SK-N-SH (cell line): Measurements from ENCODE around the gene CEP70. TPM values are rescaled to one million over a fixed set of nuclear protein-coding genes. Genes with fewer than 3 reads are reported as not detected.

ENCODE experiments used
- CTCF ChIA-PET: fragments of 300-600, 350-600 bp; formaldehyde crosslinking; extraction: SDS; loops from one replicate; lab custom pipeline; 2021; lab: Yijun Ruan, JAX
- POLR2A ChIA-PET: fragments of 350-600 bp; sonication (Branson Sonifier 250); formaldehyde crosslinking; extraction: SDS; loops from one replicate; lab custom pipeline; 2020; ENCODE audit warnings: antibody characterized with exemption, inconsistent platforms; lab: Yijun Ruan, JAX
- DNase-seq: peaks from one replicate; pipeline ENCODE4 v3.0.0; 2012
- H2AFZ ChIP-seq: fragments of 200-600 bp; sonication (generic); 2 replicates; pipeline ENCODE4 v1.8.1; 2016; ENCODE audit warnings: antibody characterized with exemption, mild to moderate bottlenecking, low read depth
- H3F3A ChIP-seq: fragments of 200-600 bp; sonication (generic); replicated peaks from 2 replicates; pipeline ENCODE3; 2016; ENCODE audit warnings: antibody characterized with exemption, mild to moderate bottlenecking; ENCODE audit not compliant: insufficient read depth
- H3K27ac ChIP-seq, 2 experiments: fragments of 200-500 bp in 1 of 2; fragments of 200-600 bp in 1 of 2; sonication (Bioruptor generic) in 1 of 2; sonication (generic), shearing (Covaris generic) in 1 of 2; 2 replicates each; pipeline versions ENCODE4 v1.5.1 to v1.6.1; 2014 to 2016; ENCODE audit warnings: low read depth in 2 of 2, inconsistent platforms in 1 of 2, low read length in 1 of 2, mild to moderate bottlenecking in 1 of 2, mixed read lengths in 1 of 2
- H3K27me3 ChIP-seq: fragments of 200-600 bp; sonication (generic), shearing (Covaris generic); 2 replicates; pipeline ENCODE4 v1.6.1; 2016; ENCODE audit warnings: mixed run types; ENCODE audit not compliant: insufficient read depth
- H3K36me3 ChIP-seq, 2 experiments: fragments of 200-500 bp in 1 of 2; fragments of 200-600 bp in 1 of 2; sonication (Bioruptor generic) in 1 of 2; sonication (generic) in 1 of 2; replicated peaks in 1 of 2; 2 replicates each; pipeline versions ENCODE3 to v1.5.1; 2014 to 2016; ENCODE audit warnings: low read length in 1 of 2, mild to moderate bottlenecking in 1 of 2; ENCODE audit not compliant: insufficient read depth in 2 of 2, control insufficient read depth in 1 of 2
- H3K4me1 ChIP-seq, 2 experiments: fragments of 200-500 bp in 1 of 2; fragments of 200-600 bp in 1 of 2; sonication (Bioruptor generic) in 1 of 2; sonication (generic), shearing (Covaris generic) in 1 of 2; 2 replicates each; pipeline versions ENCODE4 v1.5.1 to v1.6.1; 2014 to 2016; ENCODE audit warnings: low read depth in 1 of 2, low read length in 1 of 2, mixed run types in 1 of 2; ENCODE audit not compliant: insufficient read depth in 2 of 2, control insufficient read depth in 1 of 2
- H3K4me2 ChIP-seq: fragments of 200-600 bp; sonication (generic), shearing (Covaris generic); 2 replicates; pipeline ENCODE4 v1.6.1; 2017; ENCODE audit warnings: mixed run types
- H3K4me3 ChIP-seq, 2 experiments: fragments of 200-500 bp in 1 of 2; fragments of 200-600 bp in 1 of 2; sonication (Bioruptor generic) in 1 of 2; sonication (generic), shearing (Covaris generic) in 1 of 2; 2 replicates each; pipeline versions ENCODE4 v1.5.1 to v1.8.1; 2014 to 2016; ENCODE audit warnings: low read depth in 2 of 2, inconsistent platforms in 1 of 2, low read length in 1 of 2, mild to moderate bottlenecking in 1 of 2, mixed read lengths in 1 of 2, moderate library complexity in 1 of 2
- H3K79me2 ChIP-seq: fragments of 200-600 bp; sonication (generic); 2 replicates; pipeline ENCODE4 v1.8.1; 2017; ENCODE audit warnings: mild to moderate bottlenecking; ENCODE audit not compliant: insufficient read depth
- H3K9ac ChIP-seq: fragments of 200-600 bp; sonication (generic); 2 replicates; pipeline ENCODE4 v1.6.1; 2017; ENCODE audit warnings: mixed run types
- H3K9me2 ChIP-seq: fragments of 200-600 bp; sonication (generic); 2 replicates; pipeline ENCODE4 v1.6.1; 2017; ENCODE audit warnings: mixed run types
- H3K9me3 ChIP-seq: fragments of 200-600 bp; sonication (generic); 2 replicates; pipeline ENCODE4 v1.6.1; 2017; ENCODE audit warnings: mixed run types, mild to moderate bottlenecking, moderate library complexity
- H4K20me1 ChIP-seq: fragments of 200-600 bp; sonication (generic); 2 replicates; pipeline ENCODE4 v1.6.1; 2017; ENCODE audit warnings: mild to moderate bottlenecking, mixed run types; ENCODE audit not compliant: insufficient read depth
- CTCF ChIP-seq: fragments of 200-600 bp; sonication (generic); IDR thresholded peaks from 2 replicates; pipeline ENCODE4 v1.6.1; 2017; ENCODE audit warnings: antibody characterized with exemption, mild to moderate bottlenecking, moderate library complexity
- FOSL2 ChIP-seq: IDR thresholded peaks from 2 replicates; pipeline ENCODE4 v1.4.0; 2012; ENCODE audit warnings: low read depth, mild to moderate bottlenecking, moderate library complexity, borderline replicate concordance
- FOXM1 ChIP-seq: IDR thresholded peaks from 2 replicates; pipeline ENCODE4 v1.4.0; 2012; ENCODE audit warnings: low read depth, mild to moderate bottlenecking
- GABPA ChIP-seq: IDR thresholded peaks from 2 replicates; pipeline ENCODE4 v1.4.0; 2012; ENCODE audit warnings: low read depth, mild to moderate bottlenecking
- MXI1 ChIP-seq: IDR thresholded peaks from 2 replicates; pipeline ENCODE4 v1.6.1; 2012; ENCODE audit warnings: mild to moderate bottlenecking, low read depth, low read length, improper control_type of control experiment
- NFIC ChIP-seq: IDR thresholded peaks from 2 replicates; pipeline ENCODE4 v1.4.0; 2012; ENCODE audit warnings: borderline replicate concordance
- RAD21 ChIP-seq: IDR thresholded peaks from 2 replicates; pipeline ENCODE4 v1.6.1; 2012; ENCODE audit warnings: mild to moderate bottlenecking, low read length
- SMC3 ChIP-seq: IDR thresholded peaks from 2 replicates; pipeline ENCODE4 v1.6.1; 2012; ENCODE audit warnings: low read depth, low read length, improper control_type of control experiment
- TEAD4 ChIP-seq: IDR thresholded peaks from 2 replicates; pipeline ENCODE4 v1.4.0; 2012; ENCODE audit warnings: mild to moderate bottlenecking, borderline replicate concordance; ENCODE audit not compliant: insufficient read depth
- YY1 ChIP-seq: IDR thresholded peaks from 2 replicates; pipeline ENCODE4 v1.4.0; 2012; ENCODE audit warnings: low read depth, mild to moderate bottlenecking
- WGBS: methylation state at CpG from one replicate; pipeline ENCODE4 v1.1.6; 2017; ENCODE audit warnings: low lambda C conversion rate; 5-methylcytosine and 5-hydroxymethylcytosine counted together
- polyA plus RNA-seq, 3 experiments: library from polyadenylated mRNA; depleted of rRNA; stranded (reverse); fragments of >200 nt; gene quantifications; 2 replicates each; pipeline ENCODE4 v1.2.3, GENCODE V29; 2012
- TF ChIP-seq, protein P1 (sequence below): IDR thresholded peaks from 2 replicates; pipeline ENCODE4 v1.4.0; 2012; ENCODE audit warnings: low read depth, borderline replicate concordance
- TF ChIP-seq, protein P2 (sequence below): IDR thresholded peaks from 2 replicates; pipeline ENCODE4; 2012
- TF ChIP-seq, protein P3 (sequence below): IDR thresholded peaks from 2 replicates; pipeline ENCODE4 v1.6.1; 2012; ENCODE audit warnings: mild to moderate bottlenecking, low read depth, low read length, moderate library complexity

CEP70 gene
- polyA plus RNA-seq, 1 of the 3 experiments (the other 2 are of a cell fraction): 3.7 TPM

DNA sequence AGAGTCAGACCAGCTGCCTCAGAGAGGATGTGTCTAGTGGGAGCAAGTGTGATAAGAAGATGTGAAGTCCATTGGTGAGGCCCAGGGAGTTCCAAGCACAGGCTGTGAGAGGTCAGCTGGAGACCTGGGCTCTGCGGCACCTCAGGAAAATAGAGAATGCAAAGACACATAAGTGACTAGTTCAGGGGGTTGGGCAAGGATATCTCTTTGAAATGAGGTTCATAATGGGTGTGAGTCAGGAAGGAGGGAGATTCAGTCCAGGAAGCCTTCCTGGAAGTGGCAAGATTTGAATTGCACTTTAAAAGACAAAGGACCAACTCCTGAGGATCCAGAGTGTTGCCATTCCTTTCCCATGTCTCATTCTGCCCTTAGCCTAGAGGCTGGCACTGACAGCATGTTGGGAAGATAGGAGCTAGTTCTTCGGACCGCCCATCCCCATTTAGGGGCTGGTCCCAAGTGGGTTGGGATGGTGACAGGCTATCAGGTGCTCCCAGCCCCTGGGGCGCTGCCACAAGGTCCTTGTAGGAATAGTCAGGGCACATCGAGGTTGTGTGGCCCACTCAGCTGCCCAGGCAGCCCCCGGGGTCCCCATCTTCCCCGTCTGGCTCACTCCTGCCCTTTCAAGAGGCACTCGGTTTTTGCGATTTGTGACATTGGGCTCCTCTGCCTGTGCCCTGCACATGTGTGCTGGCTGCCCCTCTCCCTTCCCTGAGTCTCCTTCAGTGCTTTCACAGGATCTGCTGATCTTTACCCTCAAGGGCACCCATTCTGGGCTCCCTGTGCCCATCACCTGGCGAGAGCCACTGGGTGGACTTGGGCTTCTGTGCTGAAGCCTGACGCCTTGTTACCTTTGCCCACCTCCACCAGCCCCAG, 136.0 kb downstream of the CEP70 start:
- no peak overlapping the region for H3K27ac ChIP-seq
- no peak for TF ChIP-seq RAD21
- no peak for TF ChIP-seq MXI1
- TF ChIP-seq, protein P1, sequence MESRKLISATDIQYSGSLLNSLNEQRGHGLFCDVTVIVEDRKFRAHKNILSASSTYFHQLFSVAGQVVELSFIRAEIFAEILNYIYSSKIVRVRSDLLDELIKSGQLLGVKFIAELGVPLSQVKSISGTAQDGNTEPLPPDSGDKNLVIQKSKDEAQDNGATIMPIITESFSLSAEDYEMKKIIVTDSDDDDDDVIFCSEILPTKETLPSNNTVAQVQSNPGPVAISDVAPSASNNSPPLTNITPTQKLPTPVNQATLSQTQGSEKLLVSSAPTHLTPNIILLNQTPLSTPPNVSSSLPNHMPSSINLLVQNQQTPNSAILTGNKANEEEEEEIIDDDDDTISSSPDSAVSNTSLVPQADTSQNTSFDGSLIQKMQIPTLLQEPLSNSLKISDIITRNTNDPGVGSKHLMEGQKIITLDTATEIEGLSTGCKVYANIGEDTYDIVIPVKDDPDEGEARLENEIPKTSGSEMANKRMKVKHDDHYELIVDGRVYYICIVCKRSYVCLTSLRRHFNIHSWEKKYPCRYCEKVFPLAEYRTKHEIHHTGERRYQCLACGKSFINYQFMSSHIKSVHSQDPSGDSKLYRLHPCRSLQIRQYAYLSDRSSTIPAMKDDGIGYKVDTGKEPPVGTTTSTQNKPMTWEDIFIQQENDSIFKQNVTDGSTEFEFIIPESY: no peak
- no peak for TF ChIP-seq CTCF
- TF ChIP-seq TEAD4: no peak
- no peak for TF ChIP-seq FOSL2
- TF ChIP-seq NFIC: no peak
- no peak for TF ChIP-seq FOXM1
- TF ChIP-seq YY1: no peak
- TF ChIP-seq, protein P2, sequence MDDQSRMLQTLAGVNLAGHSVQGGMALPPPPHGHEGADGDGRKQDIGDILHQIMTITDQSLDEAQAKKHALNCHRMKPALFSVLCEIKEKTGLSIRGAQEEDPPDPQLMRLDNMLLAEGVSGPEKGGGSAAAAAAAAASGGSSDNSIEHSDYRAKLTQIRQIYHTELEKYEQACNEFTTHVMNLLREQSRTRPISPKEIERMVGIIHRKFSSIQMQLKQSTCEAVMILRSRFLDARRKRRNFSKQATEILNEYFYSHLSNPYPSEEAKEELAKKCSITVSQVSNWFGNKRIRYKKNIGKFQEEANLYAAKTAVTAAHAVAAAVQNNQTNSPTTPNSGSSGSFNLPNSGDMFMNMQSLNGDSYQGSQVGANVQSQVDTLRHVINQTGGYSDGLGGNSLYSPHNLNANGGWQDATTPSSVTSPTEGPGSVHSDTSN: no peak
- TF ChIP-seq SMC3: no peak
- no peak for TF ChIP-seq GABPA
- TF ChIP-seq, protein P3, sequence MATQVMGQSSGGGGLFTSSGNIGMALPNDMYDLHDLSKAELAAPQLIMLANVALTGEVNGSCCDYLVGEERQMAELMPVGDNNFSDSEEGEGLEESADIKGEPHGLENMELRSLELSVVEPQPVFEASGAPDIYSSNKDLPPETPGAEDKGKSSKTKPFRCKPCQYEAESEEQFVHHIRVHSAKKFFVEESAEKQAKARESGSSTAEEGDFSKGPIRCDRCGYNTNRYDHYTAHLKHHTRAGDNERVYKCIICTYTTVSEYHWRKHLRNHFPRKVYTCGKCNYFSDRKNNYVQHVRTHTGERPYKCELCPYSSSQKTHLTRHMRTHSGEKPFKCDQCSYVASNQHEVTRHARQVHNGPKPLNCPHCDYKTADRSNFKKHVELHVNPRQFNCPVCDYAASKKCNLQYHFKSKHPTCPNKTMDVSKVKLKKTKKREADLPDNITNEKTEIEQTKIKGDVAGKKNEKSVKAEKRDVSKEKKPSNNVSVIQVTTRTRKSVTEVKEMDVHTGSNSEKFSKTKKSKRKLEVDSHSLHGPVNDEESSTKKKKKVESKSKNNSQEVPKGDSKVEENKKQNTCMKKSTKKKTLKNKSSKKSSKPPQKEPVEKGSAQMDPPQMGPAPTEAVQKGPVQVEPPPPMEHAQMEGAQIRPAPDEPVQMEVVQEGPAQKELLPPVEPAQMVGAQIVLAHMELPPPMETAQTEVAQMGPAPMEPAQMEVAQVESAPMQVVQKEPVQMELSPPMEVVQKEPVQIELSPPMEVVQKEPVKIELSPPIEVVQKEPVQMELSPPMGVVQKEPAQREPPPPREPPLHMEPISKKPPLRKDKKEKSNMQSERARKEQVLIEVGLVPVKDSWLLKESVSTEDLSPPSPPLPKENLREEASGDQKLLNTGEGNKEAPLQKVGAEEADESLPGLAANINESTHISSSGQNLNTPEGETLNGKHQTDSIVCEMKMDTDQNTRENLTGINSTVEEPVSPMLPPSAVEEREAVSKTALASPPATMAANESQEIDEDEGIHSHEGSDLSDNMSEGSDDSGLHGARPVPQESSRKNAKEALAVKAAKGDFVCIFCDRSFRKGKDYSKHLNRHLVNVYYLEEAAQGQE: no peak
- DNase-seq: no peak
- no peak overlapping the region for H3K9ac ChIP-seq
- H3K27me3 ChIP-seq: no peaks in the 10 kb centered on the region
- H4K20me1 ChIP-seq: no peaks in the 10 kb centered on the region
- ChIA-PET CTCF (interaction anchor here (0.7 to 2.9 kb wide), 4 partner anchors 21 to 471 kb away, joined by 3 to 8 read pairs (median 6); no protein-coding TSS in a partner anchor), POLR2A (no interaction called here)
- H3K36me3 ChIP-seq: no peaks in the 10 kb centered on the region
- H3K9me2 ChIP-seq: no peaks in the 10 kb centered on the region
- no peak overlapping the region for H3K4me2 ChIP-seq
- no peaks in the 10 kb centered on the region for H3K4me1 ChIP-seq
- H2AFZ ChIP-seq: no peak overlapping the region
- 77% methylated on average over 9 of the region's 11 CpGs for WGBS
- H3F3A ChIP-seq: no peaks in the 10 kb centered on the region
- no peaks in the 10 kb centered on the region for H3K9me3 ChIP-seq
- no peaks in the 10 kb centered on the region for H3K79me2 ChIP-seq
- H3K4me3 ChIP-seq: no peak overlapping the region
